ENCODE results near the gene HTR7. TPM values are rescaled to one million over a fixed set of nuclear protein-coding genes. Genes with fewer than 3 reads are reported as not detected.

Gene HTR7
- total RNA-seq, 2 donors from 2014 or later = 0.70 to 7.3 TPM

DNA sequence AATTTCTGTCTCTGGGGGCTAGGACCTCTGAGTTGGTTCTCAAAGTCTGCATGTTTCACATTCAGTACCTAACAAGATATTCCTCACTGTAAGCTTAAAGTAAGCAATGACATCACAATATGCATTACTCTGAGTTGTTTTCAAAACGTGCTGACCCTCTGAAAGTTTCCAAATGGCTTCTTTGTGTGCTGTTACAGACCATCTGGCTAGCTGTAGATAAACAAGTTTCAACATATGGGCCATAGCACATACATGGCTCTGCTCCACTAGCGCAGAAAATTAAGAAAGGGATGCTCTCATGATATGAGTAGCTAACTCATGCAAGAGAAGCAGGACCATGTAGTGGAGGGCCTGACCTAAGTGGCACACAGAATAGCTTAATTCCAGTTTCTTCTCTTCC, 119.0 kb downstream of the HTR7 start:
- Histone ChIP-seq H3K27ac (ENCODE audit: low read depth, low read length) (no peak overlapping the region), H3K4me3 (ENCODE audit: low read length) (no peak overlapping the region), H3K9me3 (ENCODE audit: control insufficient read depth, low read length) (no peaks in the 10 kb centered on the region), H3K9ac (ENCODE audit: extremely low read depth, low read length, poor library complexity, severe bottlenecking) (no peak overlapping the region), H3K36me3 (ENCODE audit: control insufficient read depth, insufficient read depth, low read length) (no peaks in the 10 kb centered on the region), H3K4me1 (ENCODE audit: control insufficient read depth, insufficient read depth, low read length) (no peaks in the 10 kb centered on the region), H3K27me3 (ENCODE audit: control insufficient read depth, insufficient read depth, low read length, poor library complexity, severe bottlenecking) (no peaks in the 10 kb centered on the region)
- TF ChIP-seq, protein P1, sequence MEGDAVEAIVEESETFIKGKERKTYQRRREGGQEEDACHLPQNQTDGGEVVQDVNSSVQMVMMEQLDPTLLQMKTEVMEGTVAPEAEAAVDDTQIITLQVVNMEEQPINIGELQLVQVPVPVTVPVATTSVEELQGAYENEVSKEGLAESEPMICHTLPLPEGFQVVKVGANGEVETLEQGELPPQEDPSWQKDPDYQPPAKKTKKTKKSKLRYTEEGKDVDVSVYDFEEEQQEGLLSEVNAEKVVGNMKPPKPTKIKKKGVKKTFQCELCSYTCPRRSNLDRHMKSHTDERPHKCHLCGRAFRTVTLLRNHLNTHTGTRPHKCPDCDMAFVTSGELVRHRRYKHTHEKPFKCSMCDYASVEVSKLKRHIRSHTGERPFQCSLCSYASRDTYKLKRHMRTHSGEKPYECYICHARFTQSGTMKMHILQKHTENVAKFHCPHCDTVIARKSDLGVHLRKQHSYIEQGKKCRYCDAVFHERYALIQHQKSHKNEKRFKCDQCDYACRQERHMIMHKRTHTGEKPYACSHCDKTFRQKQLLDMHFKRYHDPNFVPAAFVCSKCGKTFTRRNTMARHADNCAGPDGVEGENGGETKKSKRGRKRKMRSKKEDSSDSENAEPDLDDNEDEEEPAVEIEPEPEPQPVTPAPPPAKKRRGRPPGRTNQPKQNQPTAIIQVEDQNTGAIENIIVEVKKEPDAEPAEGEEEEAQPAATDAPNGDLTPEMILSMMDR (conservative IDR thresholded peaks at IDR 0.05) = no peak
- H3K9me3 Mint-ChIP-seq = no peaks in the 10 kb centered on the region
- 84 to 88% methylated on average over 2 of the region's 2 CpGs for WGBS, 2 experiments (ENCODE audit: insufficient coverage in 1 of 2, insufficient read length in 1 of 2)
- no peaks in the 10 kb centered on the region for H3K36me3 Mint-ChIP-seq (ENCODE audit: low read depth)
- H3K27me3 Mint-ChIP-seq (ENCODE audit: insufficient read depth) = peaks cover 7% of the 10 kb centered on the region
- no peaks in the 10 kb centered on the region for H3K4me1 Mint-ChIP-seq
- no peak overlapping the region for H3K27ac Mint-ChIP-seq
- H3K4me3 Mint-ChIP-seq = no peak overlapping the region
- no peak for DNase-seq

DNA sequence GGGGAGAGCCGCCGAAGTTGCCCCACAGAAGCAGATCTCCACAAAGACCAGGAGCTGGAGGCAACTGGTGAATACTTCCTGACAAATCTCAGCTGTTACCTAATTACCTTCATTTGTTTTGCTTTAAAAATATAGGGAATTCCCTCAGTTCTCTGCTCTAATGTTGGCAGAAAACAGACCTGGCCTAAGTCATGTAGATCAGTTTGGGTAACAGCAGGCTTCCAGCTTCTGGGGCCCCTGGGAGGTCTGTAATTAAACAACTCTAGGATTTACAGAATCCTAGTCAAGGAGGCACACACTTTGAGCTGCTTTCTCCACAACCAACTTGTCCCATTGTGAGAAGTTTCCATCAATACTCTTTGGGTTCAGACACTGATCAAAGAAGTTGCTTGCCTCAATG, 123.4 kb downstream of the HTR7 start:
- Histone ChIP-seq H3K9ac (ENCODE audit: extremely low read depth, low read length, poor library complexity, severe bottlenecking) (no peak overlapping the region), H3K9me3 (ENCODE audit: control insufficient read depth, low read length) (no peaks in the 10 kb centered on the region), H3K4me3 (ENCODE audit: low read length) (no peak overlapping the region), H3K4me1 (ENCODE audit: control insufficient read depth, insufficient read depth, low read length) (no peaks in the 10 kb centered on the region), H3K27me3 (ENCODE audit: control insufficient read depth, insufficient read depth, low read length, poor library complexity, severe bottlenecking) (no peaks in the 10 kb centered on the region), H3K36me3 (ENCODE audit: control insufficient read depth, insufficient read depth, low read length) (no peaks in the 10 kb centered on the region), H3K27ac (ENCODE audit: low read depth, low read length) (no peak overlapping the region)
- no peaks in the 10 kb centered on the region for H3K4me1 Mint-ChIP-seq
- no peaks in the 10 kb centered on the region for H3K9me3 Mint-ChIP-seq
- H3K27me3 Mint-ChIP-seq (ENCODE audit: insufficient read depth) = no peaks in the 10 kb centered on the region
- DNase-seq = no peak
- no peak overlapping the region for H3K4me3 Mint-ChIP-seq
- no peaks in the 10 kb centered on the region for H3K36me3 Mint-ChIP-seq (ENCODE audit: low read depth)
- TF ChIP-seq, protein P1 (conservative IDR thresholded peaks at IDR 0.05) = no peak
- 69% methylated on average over 2 of the region's 2 CpGs; no CpG with 5 or more reads in 1 of the 2 experiments for WGBS, 2 experiments (ENCODE audit: insufficient coverage in 1 of 2, insufficient read length in 1 of 2)
- no peak overlapping the region for H3K27ac Mint-ChIP-seq

DNA sequence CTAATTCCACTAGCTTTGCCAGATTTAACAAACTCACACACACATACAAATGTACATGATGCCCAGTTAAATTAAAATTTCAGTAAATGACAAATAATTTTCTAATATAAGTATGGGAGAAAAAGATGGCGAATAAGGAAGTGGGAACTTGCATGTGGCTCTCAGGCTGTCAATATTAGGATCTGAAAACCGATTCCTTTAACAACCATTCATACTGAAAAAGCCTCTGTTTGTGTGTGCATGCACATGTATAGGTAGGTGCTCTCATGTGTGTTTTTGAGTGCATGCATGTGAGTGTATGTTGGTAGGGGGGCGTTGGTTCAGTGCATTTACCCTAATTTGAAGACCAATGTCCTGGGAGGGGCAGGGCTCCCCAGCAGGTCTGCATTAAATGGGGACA, 125.3 kb downstream of the HTR7 start:
- Mint-ChIP-seq H3K9me3 (no peaks in the 10 kb centered on the region), H3K27me3 (ENCODE audit: insufficient read depth) (peaks cover 3% of the 10 kb centered on the region), H3K27ac (no peak overlapping the region), H3K4me1 (no peaks in the 10 kb centered on the region), H3K36me3 (ENCODE audit: low read depth) (no peaks in the 10 kb centered on the region), H3K4me3 (no peak overlapping the region)
- no peak overlapping the region for H3K4me3 ChIP-seq (ENCODE audit: low read length)
- DNase-seq = no peak
- no peaks in the 10 kb centered on the region for H3K27me3 ChIP-seq (ENCODE audit: control insufficient read depth, insufficient read depth, low read length, poor library complexity, severe bottlenecking)
- TF ChIP-seq, protein P1 (conservative IDR thresholded peaks at IDR 0.05) = no peak
- H3K36me3 ChIP-seq (ENCODE audit: control insufficient read depth, insufficient read depth, low read length) = no peaks in the 10 kb centered on the region
- no peak overlapping the region for H3K27ac ChIP-seq (ENCODE audit: low read depth, low read length)
- no peaks in the 10 kb centered on the region for H3K4me1 ChIP-seq (ENCODE audit: control insufficient read depth, insufficient read depth, low read length)
- 90% methylated on average over 3 of the region's 3 CpGs; no CpG with 5 or more reads in 1 of the 2 experiments for WGBS, 2 experiments (ENCODE audit: insufficient coverage in 1 of 2, insufficient read length in 1 of 2)
- H3K9me3 ChIP-seq (ENCODE audit: control insufficient read depth, low read length) = no peaks in the 10 kb centered on the region
- no peak overlapping the region for H3K9ac ChIP-seq (ENCODE audit: extremely low read depth, low read length, poor library complexity, severe bottlenecking)

All from endodermal cell (in vitro differentiated cells).